NK-92 (cell line): ENCODE data around the gene CDK5R1.

Experiments used
- DNase-seq: peaks from one replicate; lab custom pipeline; 2025; ENCODE audit not compliant: unreplicated experiment; lab: John Stamatoyannopoulos, UW

Gene CDK5R1

GRCh38 chr17:32492264-32492589, 5.4 kb downstream of the CDK5R1 start:
- DNase-seq: no peak

GRCh38 chr17:32492648-32493289, 6.0 kb downstream of the CDK5R1 start:
- no peak for DNase-seq

GRCh38 chr17:32493571-32493970, 6.8 kb downstream of the CDK5R1 start:
- no peak for DNase-seq

GRCh38 chr17:32493976-32494513, 7.3 kb downstream of the CDK5R1 start:
- DNase-seq: no peak

GRCh38 chr17:32494621-32495358, 8.0 kb downstream of the CDK5R1 start:
- no peak for DNase-seq

DNA sequence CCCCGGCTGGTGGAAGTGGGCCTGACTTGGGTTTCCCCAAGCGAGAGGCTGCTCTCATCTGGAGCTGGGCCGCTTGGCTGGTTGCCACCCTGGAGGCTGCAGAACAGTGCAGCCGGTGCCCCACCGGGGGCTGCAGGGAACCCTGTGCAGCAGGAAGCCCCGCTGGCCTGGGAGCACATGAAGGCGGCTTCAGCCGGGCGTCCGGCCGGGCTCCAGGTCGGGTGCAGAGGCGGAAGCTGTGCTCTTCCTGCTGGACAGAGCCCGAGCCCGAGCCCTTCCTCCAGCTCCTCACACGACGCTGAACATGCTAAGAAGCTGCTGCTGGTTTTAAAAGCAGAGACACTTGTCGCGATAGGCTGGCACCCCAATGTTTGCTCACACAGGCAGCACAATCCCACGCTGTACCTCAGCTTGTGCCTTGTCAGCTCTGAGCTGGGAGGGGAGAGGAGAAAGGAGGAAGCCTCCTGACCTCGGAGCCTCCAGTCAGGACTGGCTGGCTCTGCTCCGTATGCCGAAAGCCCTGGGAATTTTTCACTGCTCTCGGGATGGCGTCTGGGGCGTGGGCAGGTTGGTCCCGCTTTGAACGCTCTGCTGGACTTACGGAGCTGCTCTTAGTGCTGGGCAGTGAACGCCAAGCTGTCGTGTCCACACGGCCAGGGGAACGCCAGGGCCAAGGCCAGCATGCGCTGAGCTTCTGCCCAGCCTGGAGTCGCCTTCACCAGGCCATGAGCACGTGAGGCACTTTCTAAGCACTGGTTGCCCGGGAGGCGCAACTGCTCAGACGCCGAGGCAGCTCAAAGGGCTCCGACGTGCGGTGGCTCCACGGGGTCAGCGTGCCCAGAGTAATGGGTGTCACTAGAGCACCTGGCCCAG, 8.8 kb downstream of the CDK5R1 start:
- DNase-seq: no peak

- DNase-seq: no peak
Measured at GRCh38 chr17:32496395-32497073, 9.7 kb downstream of the CDK5R1 start.

- no peak for DNase-seq
Measured at GRCh38 chr17:32497431-32498205, 10.8 kb downstream of the CDK5R1 start.

DNA sequence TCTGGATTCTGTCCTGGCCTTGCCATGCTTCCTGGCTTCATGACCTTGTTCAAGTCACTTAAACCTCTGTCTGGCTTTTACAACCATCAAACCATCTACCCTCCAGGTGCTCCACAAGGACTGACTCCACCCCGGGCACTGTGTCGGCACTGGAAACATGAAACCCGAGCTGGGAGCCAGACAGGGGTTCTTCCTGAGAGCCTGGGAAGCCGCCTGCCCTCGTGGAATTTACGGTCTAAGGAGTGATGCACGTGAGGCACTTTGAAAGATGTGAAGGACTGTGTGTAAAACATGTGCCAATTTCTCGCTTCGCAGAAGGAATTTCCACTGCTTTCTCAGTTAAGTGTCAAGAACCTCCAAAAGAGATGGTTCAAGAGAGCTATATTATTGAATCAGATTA, 11.6 kb downstream of the CDK5R1 start:
- no peak for DNase-seq

DNA sequence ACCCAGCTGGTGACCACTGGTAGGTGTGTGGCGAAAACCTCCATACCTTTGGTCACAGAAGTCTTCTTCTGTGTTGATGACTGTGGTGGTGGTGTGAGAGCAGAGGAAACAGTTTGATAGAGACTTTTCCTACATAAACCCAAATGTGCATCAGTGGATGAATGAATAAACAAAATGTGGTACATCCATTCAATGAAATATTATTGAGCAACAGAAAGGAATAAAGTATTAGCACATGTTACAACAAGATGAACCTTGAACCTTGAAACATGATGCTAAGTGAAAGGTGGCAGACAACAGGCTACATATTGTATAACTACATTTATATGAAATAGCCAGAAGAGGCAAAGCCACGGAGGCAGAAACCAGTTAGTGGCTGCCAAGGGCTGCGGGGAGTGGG, 15.2 kb downstream of the CDK5R1 start:
- DNase-seq: no peak

DNA sequence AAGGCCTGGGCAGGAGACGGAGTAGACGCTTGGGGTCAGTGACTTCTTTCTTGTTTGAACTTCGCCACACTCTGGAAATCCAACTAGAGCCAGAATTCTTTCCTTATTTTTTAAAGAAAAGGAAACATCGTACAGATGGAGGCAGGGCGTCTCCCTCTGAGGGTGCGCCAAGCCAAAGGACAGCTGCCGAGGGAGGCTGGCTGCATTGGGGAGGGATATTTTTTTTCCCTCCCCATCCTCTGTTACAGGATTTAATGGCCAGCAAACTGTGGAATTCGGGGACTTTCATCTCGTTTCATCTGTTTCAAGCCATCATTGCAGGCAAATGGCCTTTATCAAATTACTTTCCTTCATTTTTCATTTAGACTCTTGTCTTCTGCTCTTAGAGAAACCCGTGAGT, 15.9 kb downstream of the CDK5R1 start:
- no peak for DNase-seq

DNA sequence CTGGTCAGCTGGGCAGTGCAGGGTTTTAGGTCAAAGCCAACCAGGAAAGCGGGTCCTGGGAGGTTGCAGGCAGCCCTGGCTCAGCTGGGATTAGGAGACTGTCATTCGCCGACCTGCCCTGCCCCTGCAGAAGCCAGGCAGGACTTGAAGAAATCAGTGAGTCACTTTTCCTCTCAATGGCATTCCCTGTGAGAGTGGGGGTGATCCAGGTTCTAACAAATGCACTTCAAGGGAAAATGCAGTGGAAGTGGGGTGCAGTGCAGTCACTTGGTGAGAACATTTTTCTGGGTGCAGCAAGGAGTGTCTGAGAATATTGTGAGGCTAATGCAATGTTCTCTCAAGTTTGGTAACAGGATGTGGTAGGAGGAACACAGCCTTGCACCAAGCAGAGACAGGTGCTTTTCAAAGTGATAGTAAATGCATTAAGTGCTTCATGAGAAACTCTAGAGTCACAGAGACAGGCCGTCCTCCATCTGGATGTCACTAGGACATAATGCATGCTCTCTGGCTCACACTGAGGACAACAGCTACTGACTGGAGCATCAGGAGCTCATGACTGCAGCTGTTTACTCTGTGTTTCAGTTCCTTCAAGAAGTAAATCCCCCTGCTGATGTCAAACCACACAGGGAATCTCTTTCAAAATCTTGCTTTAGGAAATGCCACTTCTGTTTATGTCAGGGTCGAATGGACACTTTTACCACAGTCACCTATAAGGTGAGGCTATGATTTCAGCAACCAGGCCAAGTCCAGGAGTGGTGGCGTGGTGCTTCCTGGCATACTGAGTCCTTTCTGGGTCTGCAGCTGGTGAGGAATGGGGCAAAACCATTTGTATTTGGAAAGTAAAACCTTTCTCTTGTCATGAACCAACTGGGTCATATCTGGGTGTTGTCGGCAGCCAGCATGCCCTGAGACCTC, 16.7 kb downstream of the CDK5R1 start:
- DNase-seq: no peak

DNA sequence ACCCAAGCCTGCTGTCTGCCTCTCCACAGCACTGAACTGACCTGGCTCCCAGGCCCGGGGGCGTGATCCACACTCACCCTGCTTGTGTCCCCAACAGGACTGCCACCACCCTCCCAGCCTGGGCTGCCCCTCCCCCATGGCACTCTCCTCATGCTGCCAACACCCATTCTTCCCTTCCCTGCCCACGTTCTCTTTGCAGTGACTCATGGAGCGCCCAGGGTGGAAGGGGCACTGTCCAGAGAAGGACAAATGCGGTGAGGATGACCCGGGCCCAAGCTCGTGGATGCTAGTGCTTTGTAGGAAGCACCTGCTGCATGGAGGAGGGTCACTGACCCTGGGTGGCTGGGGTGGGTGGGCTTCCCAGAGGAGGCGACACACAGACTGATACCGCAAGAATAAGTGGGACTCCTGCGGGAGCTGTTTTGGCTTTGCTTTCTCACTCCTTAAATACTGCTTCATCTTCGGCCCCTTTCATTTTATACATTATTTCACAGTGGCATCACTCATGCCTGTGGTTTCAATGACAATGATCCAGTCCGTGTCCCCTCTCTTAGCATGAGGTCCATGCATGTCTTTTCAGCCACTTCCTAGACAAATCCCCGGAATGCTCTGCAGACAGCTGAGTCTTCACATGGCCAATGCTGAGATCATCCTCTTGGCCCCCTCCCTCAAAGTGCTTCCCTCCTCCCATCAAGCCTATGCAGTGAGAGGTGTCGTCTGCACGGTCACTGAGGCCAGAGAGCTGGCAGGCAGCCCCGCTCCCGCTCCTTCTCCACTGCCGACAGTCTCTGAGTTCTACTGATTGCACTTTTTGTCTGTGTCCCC, 17.6 kb downstream of the CDK5R1 start:
- DNase-seq: no peak

GRCh38 chr17:32508926-32509325, 22.1 kb downstream of the CDK5R1 start:
- no peak for DNase-seq

GRCh38 chr17:32510466-32510865, 23.7 kb downstream of the CDK5R1 start:
- DNase-seq: no peak

GRCh38 chr17:32512328-32512727, 25.5 kb downstream of the CDK5R1 start:
- no peak for DNase-seq

DNA sequence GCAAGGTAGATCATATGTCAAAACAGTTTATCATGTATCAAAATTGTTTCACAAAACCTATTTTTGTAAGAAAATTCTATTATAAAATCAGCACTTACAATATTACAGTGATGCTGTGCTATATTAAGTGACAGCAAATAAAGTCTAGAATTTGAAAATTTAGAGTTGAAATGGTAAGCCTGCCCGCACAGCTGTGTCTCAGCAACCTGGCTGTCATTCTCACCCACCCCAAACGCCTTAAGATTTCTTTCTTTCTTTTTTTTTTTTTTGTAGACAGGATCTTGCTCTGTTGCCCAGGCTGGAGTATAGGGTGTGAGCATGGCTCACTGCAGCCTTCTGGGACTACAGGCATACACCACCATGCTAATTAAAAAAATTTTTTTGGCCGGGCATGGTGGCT, 26.8 kb downstream of the CDK5R1 start:
- DNase-seq: no peak

DNA sequence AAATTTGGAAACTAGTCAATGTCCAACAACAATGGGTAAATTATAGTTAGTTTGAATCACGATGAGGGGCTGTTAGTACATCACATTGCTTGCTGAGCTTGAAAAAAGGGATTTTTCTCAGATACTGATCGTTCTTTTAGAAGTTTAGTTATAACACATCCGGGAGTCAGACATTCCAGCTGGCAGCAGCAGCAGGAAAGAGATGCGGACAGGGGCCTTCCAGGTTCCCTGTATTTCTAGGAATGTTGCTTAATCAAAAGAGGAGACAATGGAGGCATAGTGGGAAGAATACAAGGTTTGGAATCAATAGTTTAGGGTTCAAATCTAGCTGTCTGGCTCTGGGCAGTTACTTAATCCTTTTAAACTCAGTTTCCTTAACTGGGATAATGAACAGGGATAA, 27.8 kb downstream of the CDK5R1 start:
- DNase-seq: no peak
